Lung (tissue), 12 donors: ENCODE data around the gene P4HA3. TPM values are rescaled to one million over a fixed set of nuclear protein-coding genes. Genes with fewer than 3 reads are reported as not detected.

Experiments used
- ATAC-seq: fragments of 200-7000 bp; cut with Tn5 transposase; one replicate; pipeline ENCODE4 v1.9.1; 2020; ENCODE audit warnings: moderate number of reproducible peaks; ENCODE audit not compliant: insufficient read depth, low FRiP score
- DNase-seq, 3 donors: peaks; one replicate each; pipeline ENCODE4 v3.0.0-alpha.2; 2013 to 2017
- H3K27ac ChIP-seq, 2 donors: one replicate each; pipeline ENCODE4 v1.5.1; 2013; ENCODE audit warnings: mild to moderate bottlenecking in 2 of 2, moderate library complexity in 2 of 2, control low read depth in 1 of 2, inconsistent platforms in 1 of 2, low read depth in 1 of 2, low read length in 1 of 2
- H3K27me3 ChIP-seq, 3 donors: one replicate each; pipeline ENCODE4 v1.5.1; 2013; ENCODE audit warnings: low read length in 2 of 3; ENCODE audit not compliant: control insufficient read depth in 3 of 3, insufficient read depth in 3 of 3
- H3K36me3 ChIP-seq, 4 donors: one replicate each; pipeline ENCODE4 v1.5.1; 2013; ENCODE audit warnings: low read length in 4 of 4, mild to moderate bottlenecking in 1 of 4, moderate library complexity in 1 of 4; ENCODE audit not compliant: control insufficient read depth in 4 of 4, insufficient read depth in 4 of 4
- H3K4me1 ChIP-seq, 5 donors: one replicate each; pipeline ENCODE4 v1.5.1; 2013; ENCODE audit warnings: low read length in 5 of 5, mild to moderate bottlenecking in 2 of 5, moderate library complexity in 1 of 5; ENCODE audit not compliant: control insufficient read depth in 5 of 5, insufficient read depth in 5 of 5
- H3K4me3 ChIP-seq: one replicate; pipeline ENCODE4 v1.5.1; 2013; ENCODE audit warnings: mild to moderate bottlenecking, control low read depth, moderate library complexity
- H3K9ac ChIP-seq, 2 donors: one replicate each; pipeline ENCODE4 v1.5.1; 2013; ENCODE audit warnings: low read length in 2 of 2, control low read depth in 1 of 2; ENCODE audit not compliant: insufficient read depth in 1 of 2
- H3K9me3 ChIP-seq, 4 donors: one replicate each; pipeline ENCODE4 v1.5.1; 2013; ENCODE audit warnings: low read length in 3 of 4, mild to moderate bottlenecking in 1 of 4, moderate library complexity in 1 of 4; ENCODE audit not compliant: control insufficient read depth in 4 of 4, insufficient read depth in 3 of 4
- CTCF ChIP-seq: IDR thresholded peaks from 2 replicates; pipeline ENCODE4 v1.5.1; 2012; ENCODE audit warnings: mild to moderate bottlenecking; ENCODE audit errors: control extremely low read depth, extremely low read depth
- WGBS, 2 donors: extraction: QIAGEN DNeasy Blood & Tissue Kit; methylation state at CpG; one replicate each; pipeline ENCODE4 v1.1.7; 2013; 5-methylcytosine and 5-hydroxymethylcytosine counted together
- polyA plus RNA-seq, 2 donors: library from polyadenylated mRNA; stranded (reverse); fragments of 200-250 nt; gene quantifications; one replicate each; pipeline ENCODE4 v1.2.1, GENCODE V29; 2013
- total RNA-seq, 2 donors: library from RNA; depleted of rRNA in 1 of 2; stranded (reverse); fragments of >200 nt in 1 of 2; gene quantifications; one replicate each; pipeline ENCODE4 v1.2.1, GENCODE V29; 2014 to 2021
- donor health status: control.
- donor health status: control.
- donor health status: Bipolar disorder and iron deficiency.
- donor health status: healthy.
- donor health status: DM: yes; HTN: yes; CAD: no.

P4HA3 gene
- total and polyA plus RNA-seq, 4 donors = 0.40 to 3.3 (median 0.99) TPM

DNA sequence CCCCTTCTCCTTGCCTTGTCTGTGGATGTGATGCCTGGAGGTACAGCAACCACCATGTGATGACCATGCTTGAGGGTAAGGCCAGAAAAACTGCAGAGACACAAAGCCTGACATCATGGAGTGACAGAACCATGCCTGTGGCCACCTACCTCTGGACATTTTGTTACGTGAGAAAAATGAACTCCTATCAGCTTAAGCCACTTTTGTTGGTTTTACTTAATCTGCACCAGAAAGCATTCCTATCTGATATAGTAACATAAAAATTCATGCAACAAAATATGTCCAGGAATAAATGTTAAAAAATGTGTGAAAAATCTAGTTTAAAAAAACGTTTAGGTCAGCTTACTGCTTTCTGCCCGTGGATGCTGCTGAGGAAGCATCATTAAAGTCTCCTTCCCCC is 42.6 kb upstream of the P4HA3 start:
- H3K36me3 ChIP-seq = peaks cover 0 to 8% (median 1%) of the 10 kb centered on the region in 4 donors
- H3K4me3 ChIP-seq = no peak overlapping the region
- WGBS, 2 donors = 62 to 80% methylated on average over 3 of the region's 3 CpGs
- TF ChIP-seq CTCF = no peak
- no peaks in the 10 kb centered on the region for H3K27me3 ChIP-seq
- H3K9me3 ChIP-seq = no peaks in the 10 kb centered on the region
- DNase-seq = no peak
- H3K9ac ChIP-seq = no peak overlapping the region
- ATAC-seq = no peak
- H3K4me1 ChIP-seq = peaks cover 0 to 2% (median 0%) of the 10 kb centered on the region in 5 donors
- no peak overlapping the region for H3K27ac ChIP-seq

DNA sequence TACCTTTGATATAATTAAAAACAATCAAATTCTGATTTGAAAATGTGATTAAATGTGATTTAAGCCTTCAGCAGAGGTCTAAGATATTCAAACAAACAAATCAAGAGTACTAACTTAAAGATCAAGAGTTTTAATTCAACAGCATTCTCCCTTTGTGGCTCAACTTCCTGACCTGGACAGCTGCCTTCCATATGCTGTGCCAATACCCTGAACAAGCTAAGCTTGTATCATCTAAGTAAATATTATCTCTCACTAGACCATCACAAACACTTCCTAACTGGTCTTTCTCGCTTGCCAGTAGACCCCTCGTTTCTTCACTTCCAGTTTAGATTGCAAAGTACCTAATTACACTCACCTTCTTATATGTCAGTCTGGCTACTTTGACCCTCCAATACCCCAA is 35.9 kb upstream of the P4HA3 start:
- H3K9ac ChIP-seq = no peak overlapping the region
- H3K36me3 ChIP-seq = peaks cover 0 to 8% (median 3%) of the 10 kb centered on the region in 4 donors
- H3K27me3 ChIP-seq = no peaks in the 10 kb centered on the region
- no peak overlapping the region for H3K4me3 ChIP-seq
- H3K4me1 ChIP-seq = no peaks in the 10 kb centered on the region
- ATAC-seq (no peak), DNase-seq (peak in 2 of 3 donors; percentile 18 to 44)
- no peaks in the 10 kb centered on the region for H3K9me3 ChIP-seq
- TF ChIP-seq CTCF = no peak
- H3K27ac ChIP-seq = no peak overlapping the region
- 65 to 76% methylated on average over 2 of the region's 2 CpGs for WGBS, 2 donors

GRCh38 chr11:74345420-74345819 is 34.0 kb upstream of the P4HA3 start:
- no peak for DNase-seq
- Histone ChIP-seq H3K36me3 (peaks cover 0 to 6% (median 0%) of the 10 kb centered on the region in 4 donors), H3K9ac (no peak overlapping the region), H3K27ac (no peak overlapping the region), H3K9me3 (no peaks in the 10 kb centered on the region), H3K4me1 (peaks cover 0 to 6% (median 0%) of the 10 kb centered on the region in 5 donors), H3K27me3 (no peaks in the 10 kb centered on the region), H3K4me3 (no peak overlapping the region)
- 41 to 73% methylated on average over 1 of the region's 1 CpG for WGBS, 2 donors
- ATAC-seq = no peak
- TF ChIP-seq CTCF = no peak

GRCh38 chr11:74341921-74342320 is 30.5 kb upstream of the P4HA3 start:
- ATAC-seq (no peak), DNase-seq (peak; percentile 13 to 82 (median 66))
- no peaks in the 10 kb centered on the region for H3K9me3 ChIP-seq
- H3K27me3 ChIP-seq = no peaks in the 10 kb centered on the region
- TF ChIP-seq CTCF = no peak
- WGBS, 2 donors = 48 to 82% methylated on average over 1 of the region's 1 CpG
- peaks cover 0 to 6% (median 3%) of the 10 kb centered on the region in 4 donors for H3K36me3 ChIP-seq
- H3K4me3 ChIP-seq = no peak overlapping the region
- no peak overlapping the region for H3K27ac ChIP-seq
- no peak overlapping the region for H3K9ac ChIP-seq
- peaks cover 0 to 6% (median 0%) of the 10 kb centered on the region in 5 donors for H3K4me1 ChIP-seq
